Subcutaneous abdominal adipose tissue (tissue), 5 donors: ENCODE measurements around the gene ANO2.

Source experiments
- H3K27ac ChIP-seq: one replicate; pipeline ENCODE4 v1.7.0; 2013; ENCODE audit warnings: low read depth, mild to moderate bottlenecking, inconsistent platforms, low read length, moderate library complexity
- H3K27me3 ChIP-seq, 5 donors: one replicate each; pipeline ENCODE4 v1.7.0; 2013; ENCODE audit warnings: low read length in 5 of 5, inconsistent platforms in 1 of 5; ENCODE audit not compliant: control insufficient read depth in 5 of 5, insufficient read depth in 4 of 5
- H3K36me3 ChIP-seq, 5 donors: one replicate each; pipeline ENCODE4 v1.7.0; 2013; ENCODE audit warnings: low read length in 5 of 5; ENCODE audit not compliant: control insufficient read depth in 5 of 5, insufficient read depth in 5 of 5
- H3K4me1 ChIP-seq, 5 donors: one replicate each; pipeline ENCODE4 v1.7.0; 2013; ENCODE audit warnings: low read length in 5 of 5, mild to moderate bottlenecking in 3 of 5, moderate library complexity in 1 of 5; ENCODE audit not compliant: control insufficient read depth in 5 of 5, insufficient read depth in 5 of 5
- H3K4me3 ChIP-seq, 5 donors: one replicate each; pipeline ENCODE4 v1.7.0; 2013; ENCODE audit warnings: low read length in 5 of 5, low read depth in 1 of 5
- H3K9ac ChIP-seq, 5 donors: one replicate each; pipeline ENCODE4 v1.7.0; 2013; ENCODE audit warnings: low read length in 5 of 5, mild to moderate bottlenecking in 4 of 5, moderate library complexity in 3 of 5
- H3K9me3 ChIP-seq, 5 donors: one replicate each; pipeline ENCODE4 v1.7.0; 2013; ENCODE audit warnings: low read length in 5 of 5; ENCODE audit not compliant: control insufficient read depth in 5 of 5
- donor health status: healthy.
- donor health status: healthy.
- donor health status: healthy.
- donor health status: healthy.
- donor health status: healthy.

Gene ANO2

GRCh38 chr12:5633106-5633505 is 312.0 kb downstream of the ANO2 start:
- Histone ChIP-seq H3K36me3 (peaks cover 0 to 4% (median 0%) of the 10 kb centered on the region in 5 donors), H3K4me3 (no peak overlapping the region), H3K4me1 (peaks cover 0 to 27% (median 0%) of the 10 kb centered on the region in 5 donors), H3K27ac (no peak overlapping the region), H3K9ac (no peak overlapping the region), H3K27me3 (peaks cover 0 to 10% (median 0%) of the 10 kb centered on the region in 5 donors), H3K9me3 (no peaks in the 10 kb centered on the region)

- H3K36me3 ChIP-seq = peaks cover 0 to 4% (median 0%) of the 10 kb centered on the region in 5 donors
- no peaks in the 10 kb centered on the region for H3K9me3 ChIP-seq
- no peak overlapping the region for H3K4me3 ChIP-seq
- H3K4me1 ChIP-seq = peaks cover 0 to 27% (median 0%) of the 10 kb centered on the region in 5 donors
- H3K27ac ChIP-seq = no peak overlapping the region
- peaks cover 0 to 10% (median 0%) of the 10 kb centered on the region in 5 donors for H3K27me3 ChIP-seq
- H3K9ac ChIP-seq = no peak overlapping the region
These were observed 312.6 kb downstream of the ANO2 start for GRCh38 chr12:5632453-5632852.

DNA sequence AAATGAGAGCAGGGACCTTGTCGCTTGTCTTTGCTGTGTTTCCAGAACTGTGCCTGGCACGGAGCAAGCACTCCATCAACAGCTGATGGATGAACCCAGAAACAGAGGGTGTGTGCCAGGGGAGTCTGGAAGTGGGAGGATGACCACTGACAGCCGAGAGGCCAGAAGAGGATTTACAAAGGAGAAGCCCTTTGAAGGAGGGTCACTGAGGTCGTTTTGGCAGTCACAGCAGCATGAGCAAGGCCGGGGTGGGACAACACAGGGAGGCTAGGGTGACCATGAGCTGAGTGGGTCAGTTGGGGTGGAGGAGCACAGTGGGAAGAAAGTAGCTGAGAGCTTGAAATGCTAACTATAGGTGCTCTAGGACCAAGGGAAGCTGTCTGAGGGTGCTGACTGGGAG is 313.6 kb downstream of the ANO2 start:
- Histone ChIP-seq H3K9me3 (no peaks in the 10 kb centered on the region), H3K36me3 (peaks cover 0 to 4% (median 0%) of the 10 kb centered on the region in 5 donors), H3K9ac (no peak overlapping the region), H3K27ac (no peak overlapping the region), H3K27me3 (peaks cover 0 to 10% (median 0%) of the 10 kb centered on the region in 5 donors), H3K4me3 (no peak overlapping the region), H3K4me1 (peaks cover 0 to 23% (median 0%) of the 10 kb centered on the region in 5 donors)

- Histone ChIP-seq H3K9ac (no peak overlapping the region), H3K36me3 (peaks cover 0 to 4% (median 0%) of the 10 kb centered on the region in 5 donors), H3K27me3 (peaks cover 0 to 10% (median 0%) of the 10 kb centered on the region in 5 donors), H3K4me1 (peaks cover 0 to 29% (median 0%) of the 10 kb centered on the region in 5 donors), H3K27ac (no peak overlapping the region), H3K9me3 (no peaks in the 10 kb centered on the region), H3K4me3 (no peak overlapping the region)
These were observed 314.3 kb downstream of the ANO2 start for GRCh38 chr12:5630726-5631125.

GRCh38 chr12:5628501-5628900 is 316.6 kb downstream of the ANO2 start:
- Histone ChIP-seq H3K4me1 (peaks cover 0 to 47% (median 0%) of the 10 kb centered on the region in 5 donors), H3K27ac (no peak overlapping the region), H3K36me3 (peaks cover 0 to 4% (median 0%) of the 10 kb centered on the region in 5 donors), H3K9me3 (no peaks in the 10 kb centered on the region), H3K9ac (no peak overlapping the region), H3K4me3 (no peak overlapping the region), H3K27me3 (peaks cover 0 to 7% (median 2%) of the 10 kb centered on the region in 5 donors)

- H3K9ac ChIP-seq = no peak overlapping the region
- H3K27me3 ChIP-seq = peaks cover 0 to 3% (median 2%) of the 10 kb centered on the region in 5 donors
- H3K9me3 ChIP-seq = no peaks in the 10 kb centered on the region
- H3K27ac ChIP-seq = no peak overlapping the region
- H3K36me3 ChIP-seq = peaks cover 0 to 4% (median 0%) of the 10 kb centered on the region in 5 donors
- peaks cover 0 to 36% (median 0%) of the 10 kb centered on the region in 5 donors for H3K4me1 ChIP-seq
- H3K4me3 ChIP-seq = no peak overlapping the region
These were observed 317.9 kb downstream of the ANO2 start for GRCh38 chr12:5627053-5627630.

GRCh38 chr12:5626151-5626550 is 318.9 kb downstream of the ANO2 start:
- Histone ChIP-seq H3K27me3 (peaks cover 0 to 3% (median 0%) of the 10 kb centered on the region in 5 donors), H3K4me1 (peaks cover 0 to 32% (median 0%) of the 10 kb centered on the region in 5 donors), H3K4me3 (no peak overlapping the region), H3K27ac (no peak overlapping the region), H3K36me3 (peaks cover 0 to 4% (median 0%) of the 10 kb centered on the region in 5 donors), H3K9ac (no peak overlapping the region), H3K9me3 (no peaks in the 10 kb centered on the region)

- Histone ChIP-seq H3K4me3 (no peak overlapping the region), H3K9ac (peak overlapping the region in 1 of 5 donors; percentile 44), H3K9me3 (no peaks in the 10 kb centered on the region), H3K27ac (no peak overlapping the region), H3K4me1 (peaks cover 0 to 32% (median 0%) of the 10 kb centered on the region in 5 donors), H3K27me3 (peaks cover 0 to 3% (median 0%) of the 10 kb centered on the region in 5 donors), H3K36me3 (peaks cover 0 to 4% (median 0%) of the 10 kb centered on the region in 5 donors)
These were observed 320.4 kb downstream of the ANO2 start for GRCh38 chr12:5624486-5625272.

DNA sequence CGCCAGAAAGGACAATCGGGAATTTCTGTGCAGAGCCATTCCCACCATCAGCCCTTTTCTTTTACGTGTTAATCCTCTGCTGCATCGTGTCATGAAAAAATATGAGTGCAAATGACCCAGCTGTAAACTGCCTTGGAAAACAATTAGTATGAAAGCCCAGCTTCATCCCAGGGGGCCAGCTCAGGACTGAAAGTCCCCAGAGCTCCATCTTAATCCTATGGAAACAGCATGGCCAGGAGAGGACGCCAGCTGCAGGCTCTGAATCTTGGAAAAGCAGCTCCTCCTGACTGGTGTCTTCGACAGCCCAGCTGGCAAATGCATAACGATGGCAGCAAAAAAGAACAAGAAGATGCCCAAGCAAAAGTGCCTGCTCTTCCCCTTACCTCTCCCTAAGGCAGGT is 321.6 kb downstream of the ANO2 start:
- Histone ChIP-seq H3K4me1 (peaks cover 0 to 32% (median 0%) of the 10 kb centered on the region in 5 donors), H3K4me3 (no peak overlapping the region), H3K9me3 (no peaks in the 10 kb centered on the region), H3K27ac (no peak overlapping the region), H3K36me3 (peaks cover 0 to under 1% (median 0%) of the 10 kb centered on the region in 5 donors), H3K27me3 (peaks cover 0 to 6% (median 0%) of the 10 kb centered on the region in 5 donors), H3K9ac (no peak overlapping the region)

- Histone ChIP-seq H3K4me1 (peaks cover 0 to 32% (median 0%) of the 10 kb centered on the region in 5 donors), H3K9me3 (peaks cover 0 to 2% (median 0%) of the 10 kb centered on the region in 5 donors), H3K9ac (no peak overlapping the region), H3K27ac (no peak overlapping the region), H3K36me3 (no peaks in the 10 kb centered on the region), H3K27me3 (peaks cover 0 to 6% (median 0%) of the 10 kb centered on the region in 5 donors), H3K4me3 (no peak overlapping the region)
These were observed 322.8 kb downstream of the ANO2 start for GRCh38 chr12:5622280-5622679.
